Endodermal cell (in vitro differentiated cells): ENCODE results near the gene MOCOS. TPM values are rescaled to one million over a fixed set of nuclear protein-coding genes. Genes with fewer than 3 reads are reported as not detected.

Source experiments
- DNase-seq: peaks from one replicate; pipeline ENCODE4 v3.0.0-alpha.2; 2017
- H3K27ac ChIP-seq: 2 replicates; pipeline ENCODE4 v1.5.1; 2013; ENCODE audit warnings: mild to moderate bottlenecking, low read depth, low read length, moderate library complexity
- H3K27me3 ChIP-seq: 2 replicates; pipeline ENCODE4 v1.6.1; 2013; ENCODE audit warnings: mild to moderate bottlenecking, low read length, moderate library complexity; ENCODE audit not compliant: insufficient read depth, control insufficient read depth, poor library complexity, severe bottlenecking
- H3K36me3 ChIP-seq: 2 replicates; pipeline ENCODE4 v1.7.0; 2013; ENCODE audit warnings: mild to moderate bottlenecking, low read length, moderate library complexity; ENCODE audit not compliant: control insufficient read depth, insufficient read depth
- H3K4me1 ChIP-seq: one replicate; pipeline ENCODE4 v1.7.0; 2013; ENCODE audit warnings: low read length; ENCODE audit not compliant: control insufficient read depth, insufficient read depth
- H3K4me3 ChIP-seq: 2 replicates; pipeline ENCODE4 v1.5.1; 2013; ENCODE audit warnings: mild to moderate bottlenecking, low read length, moderate library complexity
- H3K9ac ChIP-seq: 2 replicates; pipeline ENCODE4 v1.6.1; 2013; ENCODE audit warnings: mild to moderate bottlenecking, low read length, moderate library complexity; ENCODE audit not compliant: poor library complexity, severe bottlenecking; ENCODE audit errors: extremely low read depth
- H3K9me3 ChIP-seq: 2 replicates; pipeline ENCODE4 v1.6.1; 2013; ENCODE audit warnings: mild to moderate bottlenecking, low read length, moderate library complexity; ENCODE audit not compliant: control insufficient read depth
- H3K27ac Mint-ChIP-seq: 2 replicates; pipeline ENCODE4 v1.8.0; 2020; ENCODE audit warnings: mixed read lengths
- H3K27me3 Mint-ChIP-seq: 2 replicates; pipeline ENCODE4 v1.8.0; 2021; ENCODE audit warnings: mild to moderate bottlenecking, mixed read lengths; ENCODE audit not compliant: insufficient read depth
- H3K36me3 Mint-ChIP-seq: 2 replicates; pipeline ENCODE4 v1.8.0; 2020; ENCODE audit warnings: low read depth, mixed read lengths
- H3K4me1 Mint-ChIP-seq: 2 replicates; pipeline ENCODE4 v1.8.0; 2020; ENCODE audit warnings: mixed read lengths
- H3K4me3 Mint-ChIP-seq: 2 replicates; pipeline ENCODE4 v1.8.0; 2020; ENCODE audit warnings: mild to moderate bottlenecking, moderate library complexity, mixed read lengths
- H3K9me3 Mint-ChIP-seq: 2 replicates; pipeline ENCODE4 v1.8.0; 2020; ENCODE audit warnings: mild to moderate bottlenecking, mixed read lengths
- CTCF ChIP-seq: fragments of 200-600 bp; sonication (generic); conservative IDR thresholded peaks from 2 replicates; pipeline ENCODE4 v1.5.0; 2021; ENCODE audit warnings: antibody characterized with exemption, mild to moderate bottlenecking
- WGBS, 2 experiments: methylation state at CpG; one replicate each; pipeline versions ENCODE4 v1.1.5 to v1.1.7; 2013; ENCODE audit warnings: missing lambda C conversion rate in 2 of 2, mixed read lengths in 1 of 2; ENCODE audit not compliant: insufficient coverage in 1 of 2, insufficient read length in 1 of 2; 5-methylcytosine and 5-hydroxymethylcytosine counted together
- total RNA-seq, 2 donors: library from RNA; stranded (reverse); fragmentation: NEBNext Ultra II Directional in 1 of 2; extraction: Animal tissue kit (Norgen Biotek cat#: 25700) in 1 of 2; gene quantifications; 2 replicates in 1 of 2; 3 replicates in 1 of 2; pipeline ENCODE4 v1.2.1, GENCODE V29; 2021

Gene MOCOS
- total RNA-seq, 2 donors from 2014 or later: 0.51 to 1.4 TPM

GRCh38 chr18:36264283-36264682 lies 77.0 kb downstream of the MOCOS start:
- 92 to 94% methylated on average over 7 to 8 of the region's 8 CpGs for WGBS, 2 experiments
- Histone ChIP-seq H3K27ac (no peak overlapping the region), H3K36me3 (no peaks in the 10 kb centered on the region), H3K27me3 (no peaks in the 10 kb centered on the region), H3K9ac (no peak overlapping the region), H3K9me3 (no peaks in the 10 kb centered on the region), H3K4me3 (no peak overlapping the region), H3K4me1 (no peaks in the 10 kb centered on the region)
- DNase-seq: no peak
- no peaks in the 10 kb centered on the region for H3K36me3 Mint-ChIP-seq
- H3K27ac Mint-ChIP-seq: no peak overlapping the region
- TF ChIP-seq CTCF: no peak
- no peaks in the 10 kb centered on the region for H3K27me3 Mint-ChIP-seq
- H3K4me1 Mint-ChIP-seq: no peaks in the 10 kb centered on the region
- H3K9me3 Mint-ChIP-seq: no peaks in the 10 kb centered on the region
- H3K4me3 Mint-ChIP-seq: no peak overlapping the region

- Mint-ChIP-seq H3K27ac (no peak overlapping the region), H3K4me3 (no peak overlapping the region), H3K4me1 (no peaks in the 10 kb centered on the region), H3K9me3 (no peaks in the 10 kb centered on the region), H3K27me3 (no peaks in the 10 kb centered on the region), H3K36me3 (no peaks in the 10 kb centered on the region)
- TF ChIP-seq CTCF: no peak
- DNase-seq: no peak
- Histone ChIP-seq H3K27ac (no peak overlapping the region), H3K9ac (no peak overlapping the region), H3K9me3 (no peaks in the 10 kb centered on the region), H3K4me3 (no peak overlapping the region), H3K4me1 (no peaks in the 10 kb centered on the region), H3K36me3 (no peaks in the 10 kb centered on the region), H3K27me3 (no peaks in the 10 kb centered on the region)
- WGBS, 2 experiments: 82% methylated on average over 4 to 5 of the region's 5 CpGs
Observed at GRCh38 chr18:36265015-36265414, 77.7 kb downstream of the MOCOS start.

- no peak overlapping the region for H3K9ac ChIP-seq
- H3K27ac Mint-ChIP-seq: no peak overlapping the region
- no peaks in the 10 kb centered on the region for H3K27me3 ChIP-seq
- no peaks in the 10 kb centered on the region for H3K27me3 Mint-ChIP-seq
- no peaks in the 10 kb centered on the region for H3K9me3 ChIP-seq
- H3K36me3 ChIP-seq: no peaks in the 10 kb centered on the region
- no peak overlapping the region for H3K27ac ChIP-seq
- H3K4me3 ChIP-seq: no peak overlapping the region
- WGBS, 2 experiments: 87 to 100% methylated on average over 2 to 4 of the region's 4 CpGs
- H3K4me1 Mint-ChIP-seq: no peaks in the 10 kb centered on the region
- H3K4me3 Mint-ChIP-seq: no peak overlapping the region
- no peak for TF ChIP-seq CTCF
- H3K9me3 Mint-ChIP-seq: no peaks in the 10 kb centered on the region
- H3K4me1 ChIP-seq: no peaks in the 10 kb centered on the region
- H3K36me3 Mint-ChIP-seq: no peaks in the 10 kb centered on the region
- DNase-seq: no peak
Observed at GRCh38 chr18:36269157-36269556, 81.9 kb downstream of the MOCOS start.
